HepG2 (cell line): ENCODE results near the gene ABCG2. TPM values are rescaled to one million over a fixed set of nuclear protein-coding genes. Genes with fewer than 3 reads are reported as not detected.

Experiments used
- ATAC-seq: fragments of 200-7000 bp; cut with Tn5 transposase; 3 replicates; pipeline ENCODE4 v1.9.1; 2020; ENCODE audit warnings: mild to moderate bottlenecking, moderate library complexity
- BruUV-seq: library from RNA; stranded (reverse); fragments of 400-500 nt; replicated peaks from 2 replicates; lab custom pipeline; 2021; lab: Mats Ljungman, UMichigan
- CTCF ChIA-PET: fragments of 300-600 bp; formaldehyde crosslinking; extraction: SDS; loops from one replicate; lab custom pipeline; 2021; ENCODE audit warnings: low total read pairs, inconsistent platforms, low intra/inter-chr PET ratio; lab: Yijun Ruan, JAX
- POLR2A ChIA-PET: fragments of 350-600 bp; sonication (Branson Sonifier 250); formaldehyde crosslinking; loops from one replicate; lab custom pipeline; 2020; ENCODE audit warnings: antibody characterized with exemption, inconsistent platforms; lab: Yijun Ruan, JAX
- DNase-seq: peaks from one replicate; pipeline ENCODE4 v3.0.0-alpha.2; 2015; ENCODE audit warnings: low spot score
- FAIRE-seq: peaks from 3 replicates; lab custom pipeline; 2011; peaks lifted over from hg19 to GRCh38; lab: Jason Lieb, UNC
- H2AFZ ChIP-seq: one replicate; pipeline ENCODE4 v1.6.1; 2011; ENCODE audit warnings: low read length, inconsistent platforms
- H3K27ac ChIP-seq: fragments of 300-600 bp; 3 replicates; pipeline ENCODE4 v1.8.0; 2011; ENCODE audit warnings: mixed run types, mild to moderate bottlenecking, mixed read lengths, low read length, inconsistent platforms; ENCODE audit not compliant: insufficient read depth; ENCODE audit errors: extremely low read length
- H3K27me3 ChIP-seq, 2 experiments: fragments of 200-600 bp in 1 of 2; 2 replicates in 1 of 2; 3 replicates in 1 of 2; pipeline versions ENCODE4 v1.6.0 to v1.8.0; 2011; ENCODE audit warnings: low read length in 2 of 2, mild to moderate bottlenecking in 2 of 2, moderate library complexity in 2 of 2, inconsistent platforms in 1 of 2; ENCODE audit not compliant: insufficient read depth in 2 of 2, control insufficient read depth in 1 of 2
- H3K36me3 ChIP-seq, 2 experiments: fragments of 200-600 bp in 1 of 2; replicated peaks in 1 of 2; 2 replicates in 1 of 2; 3 replicates in 1 of 2; pipeline versions ENCODE4 v1.5.1 to v1.8.0; 2011; ENCODE audit warnings: low read length in 2 of 2, inconsistent platforms in 1 of 2; ENCODE audit not compliant: insufficient read depth in 2 of 2, control insufficient read depth in 1 of 2
- H3K4me1 ChIP-seq: 2 replicates; pipeline ENCODE4 v1.5.1; 2012; ENCODE audit warnings: low read length, inconsistent platforms; ENCODE audit not compliant: insufficient read depth
- H3K4me2 ChIP-seq: 2 replicates; pipeline ENCODE4 v1.6.0; 2011; ENCODE audit warnings: low read depth, low read length, inconsistent platforms
- H3K4me3 ChIP-seq, 3 experiments: fragments of 200-600 bp in 1 of 3; sonication (generic), shearing (Covaris generic) in 1 of 3; replicated peaks in 1 of 3; 2 replicates each; pipeline ENCODE4 v1.5.1; 2011 to 2016; ENCODE audit warnings: low read length in 3 of 3, inconsistent platforms in 2 of 3, low read depth in 2 of 3, mild to moderate bottlenecking in 2 of 3, control low read depth in 1 of 3, mixed read lengths in 1 of 3; ENCODE audit not compliant: insufficient read depth in 1 of 3
- H3K79me2 ChIP-seq: one replicate; pipeline ENCODE4 v1.6.1; 2011; ENCODE audit warnings: low read length, inconsistent platforms; ENCODE audit not compliant: insufficient read depth
- H3K9ac ChIP-seq: 2 replicates; pipeline ENCODE4 v1.6.0; 2011; ENCODE audit warnings: mild to moderate bottlenecking, low read depth, low read length, inconsistent platforms; ENCODE audit not compliant: insufficient read depth
- H3K9me3 ChIP-seq: 2 replicates; pipeline ENCODE4 v1.5.1; 2012; ENCODE audit warnings: mild to moderate bottlenecking, low read length
- H4K20me1 ChIP-seq: 2 replicates; pipeline ENCODE4 v1.6.0; 2011; ENCODE audit warnings: inconsistent platforms, mild to moderate bottlenecking, low read length, moderate library complexity; ENCODE audit not compliant: insufficient read depth
- ATF2 ChIP-seq: sonication (generic); formaldehyde crosslinking; IDR thresholded peaks from 2 replicates; pipeline ENCODE4 v1.4.0; 2020; ENCODE audit warnings: missing genetic modification reagents
- ELK4 ChIP-seq: sonication (generic); formaldehyde crosslinking; IDR thresholded peaks from 2 replicates; pipeline ENCODE4 v1.9.0; 2021; ENCODE audit warnings: missing genetic modification reagents, borderline replicate concordance
- EZH2 ChIP-seq: conservative IDR thresholded peaks from 2 replicates; pipeline ENCODE4 v1.6.1; 2012; ENCODE audit warnings: mild to moderate bottlenecking, low read depth, low read length, moderate library complexity
- GLI4 ChIP-seq: sonication (generic); formaldehyde crosslinking; IDR thresholded peaks from 2 replicates; pipeline ENCODE4 v1.5.1; 2020; ENCODE audit warnings: missing genetic modification reagents, mild to moderate bottlenecking, moderate library complexity, borderline replicate concordance
- HNF4A ChIP-seq: sonication (generic); formaldehyde crosslinking; IDR thresholded peaks from 2 replicates; pipeline ENCODE4 v1.4.0; 2020; ENCODE audit warnings: missing genetic modification reagents
- NCOA5 ChIP-seq: sonication (generic); formaldehyde crosslinking; IDR thresholded peaks from 2 replicates; pipeline ENCODE4 v1.4.0; 2020; ENCODE audit warnings: missing genetic modification reagents
- NFE2L1 ChIP-seq: sonication (generic); formaldehyde crosslinking; IDR thresholded peaks from 2 replicates; pipeline ENCODE4 v1.4.0; 2020; ENCODE audit warnings: missing genetic modification reagents, mild to moderate bottlenecking, borderline replicate concordance
- NR0B2 ChIP-seq: sonication (generic); formaldehyde crosslinking; IDR thresholded peaks from 2 replicates; pipeline ENCODE4 v1.4.0; 2020; ENCODE audit warnings: mild to moderate bottlenecking, missing genetic modification reagents
- RAD21 ChIP-seq: fragments of 450-650 bp; formaldehyde crosslinking; IDR thresholded peaks from 2 replicates; pipeline ENCODE4 v1.5.0; 2020; ENCODE audit warnings: mild to moderate bottlenecking
- THAP11 ChIP-seq: IDR thresholded peaks from 2 replicates; pipeline ENCODE4 v1.6.1; 2016; ENCODE audit warnings: missing biosample characterization, missing genetic modification reagents
- ZFP90 ChIP-seq: sonication (generic); formaldehyde crosslinking; IDR thresholded peaks from 2 replicates; pipeline ENCODE4 v1.8.0; 2022; ENCODE audit warnings: missing genetic modification reagents, mild to moderate bottlenecking, inconsistent platforms, borderline replicate concordance
- ZNF512 ChIP-seq: sonication (generic); formaldehyde crosslinking; IDR thresholded peaks from 2 replicates; pipeline ENCODE4 v1.4.0; 2020; ENCODE audit warnings: mild to moderate bottlenecking, missing genetic modification reagents
- WGBS: methylation state at CpG from one replicate; pipeline ENCODE4 v1.1.6; 2017; ENCODE audit warnings: low lambda C conversion rate; 5-methylcytosine and 5-hydroxymethylcytosine counted together
- in situ Hi-C: cut with HindIII; loops from 2 replicates; pipeline ENCODE4 v1.10.0; 2017; ENCODE audit warnings: low pct_unique_long_range_greater_than_20kb; ENCODE audit not compliant: extremely low pct_ligation_motif_present
- intact Hi-C: fragments of 100-400 bp; cut with micrococcal nuclease; formaldehyde crosslinking; loops from one replicate; pipeline ENCODE4 v1.10.0; 2022; ENCODE audit not compliant: unreplicated experiment
- polyA plus RNA-seq, 8 experiments: library from polyadenylated mRNA; depleted of rRNA in 3 of 8; stranded (reverse) in 7 of 8; unstranded in 1 of 8; fragments of >200 nt; fragmentation: Illumina TruSeq in 4 of 8; extraction: Trizol in 4 of 8; gene quantifications; 2 replicates each; pipeline versions ENCODE4 v1.2.1 to v1.2.3, GENCODE V29; 2011 to 2016; ENCODE audit warnings: low read depth in 4 of 8, missing spikeins in 1 of 8, mixed read lengths in 1 of 8; ENCODE audit not compliant: insufficient read depth in 1 of 8
- total RNA-seq, 5 experiments: library from RNA; depleted of rRNA; stranded (reverse); fragments of >200 nt; fragmentation: Illumina TruSeq; extraction: Trizol; gene quantifications; 2 replicates each; pipeline ENCODE4 v1.2.3, GENCODE V29; 2016; ENCODE audit warnings: low read depth in 1 of 5
- TF ChIP-seq, protein P1 (sequence below): IDR thresholded peaks from 2 replicates; pipeline ENCODE4 v1.6.1; 2012; ENCODE audit warnings: low read length, improper control_type of control experiment

ABCG2 gene
- total and polyA plus RNA-seq, 2 of the 13 experiments (the other 11 are each of a cell fraction or from before 2014, with no cell fraction given) = 10.0 to 15.7 TPM

DNA sequence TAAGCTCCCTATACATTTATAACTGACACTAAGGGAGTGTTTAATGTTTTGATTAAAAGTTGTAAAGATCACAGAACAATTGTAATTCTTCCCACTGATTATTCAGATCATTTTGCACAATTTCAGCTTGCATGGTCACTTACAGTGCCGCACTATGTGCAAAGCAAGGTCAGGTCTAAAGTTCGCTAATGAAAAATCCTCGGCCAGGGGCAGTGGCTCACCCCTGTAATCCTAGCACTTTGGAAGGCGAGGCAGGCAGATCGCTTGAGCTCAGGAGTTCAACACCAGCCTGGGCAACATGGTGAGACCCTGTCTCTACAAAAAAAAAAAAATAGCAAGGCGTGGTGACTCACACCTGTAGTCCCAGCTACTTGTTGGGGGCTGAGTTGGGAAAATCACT is 94.0 kb downstream of the ABCG2 start (continued):
- no peak for TF ChIP-seq ZNF512
- TF ChIP-seq HNF4A = peak; percentile 50
- no peak for TF ChIP-seq ATF2

- Histone ChIP-seq H3K4me3 (no peak overlapping the region), H3K27ac (no peak overlapping the region), H4K20me1 (no peaks in the 10 kb centered on the region), H3K9ac (no peak overlapping the region), H2AFZ (no peak overlapping the region), H3K79me2 (no peaks in the 10 kb centered on the region), H3K4me2 (no peak overlapping the region), H3K4me1 (peaks cover 26% of the 10 kb centered on the region), H3K27me3 (no peaks in the 10 kb centered on the region), H3K36me3 (peaks cover 4 to 13% of the 10 kb centered on the region in 2 experiments; a peak in 4 of 5 replicates), H3K9me3 (no peaks in the 10 kb centered on the region)
- no TSS peak for BruUV-seq
- intact Hi-C loops (loop anchor here (5.0 kb wide), 1 partner anchor 44 kb away; no protein-coding TSS in a partner anchor), in situ Hi-C loops (no loop called here)
- WGBS = 95% methylated on average over 5 of the region's 5 CpGs
- FAIRE-seq (no peak), ATAC-seq (no peak), DNase-seq (no peak)
- POLR2A ChIA-PET = no interaction called here
- CTCF ChIA-PET = interaction anchor here (1.2 kb wide), 1 partner anchor 143 kb away, joined by 3 read pairs; no protein-coding TSS in a partner anchor
- TF ChIP-seq NR0B2 (no peak), THAP11 (CRISPR knock-in tag) (no peak), NCOA5 (CRISPR knock-in tag) (no peak), EZH2 (no peak), NFE2L1 (CRISPR knock-in tag) (no peak), HNF4A (no peak), GLI4 (CRISPR knock-in tag) (no peak), ZFP90 (CRISPR knock-in tag) (no peak), ELK4 (CRISPR knock-in tag) (no peak), RAD21 (CRISPR knock-in tag) (no peak)
- TF ChIP-seq, protein P1, sequence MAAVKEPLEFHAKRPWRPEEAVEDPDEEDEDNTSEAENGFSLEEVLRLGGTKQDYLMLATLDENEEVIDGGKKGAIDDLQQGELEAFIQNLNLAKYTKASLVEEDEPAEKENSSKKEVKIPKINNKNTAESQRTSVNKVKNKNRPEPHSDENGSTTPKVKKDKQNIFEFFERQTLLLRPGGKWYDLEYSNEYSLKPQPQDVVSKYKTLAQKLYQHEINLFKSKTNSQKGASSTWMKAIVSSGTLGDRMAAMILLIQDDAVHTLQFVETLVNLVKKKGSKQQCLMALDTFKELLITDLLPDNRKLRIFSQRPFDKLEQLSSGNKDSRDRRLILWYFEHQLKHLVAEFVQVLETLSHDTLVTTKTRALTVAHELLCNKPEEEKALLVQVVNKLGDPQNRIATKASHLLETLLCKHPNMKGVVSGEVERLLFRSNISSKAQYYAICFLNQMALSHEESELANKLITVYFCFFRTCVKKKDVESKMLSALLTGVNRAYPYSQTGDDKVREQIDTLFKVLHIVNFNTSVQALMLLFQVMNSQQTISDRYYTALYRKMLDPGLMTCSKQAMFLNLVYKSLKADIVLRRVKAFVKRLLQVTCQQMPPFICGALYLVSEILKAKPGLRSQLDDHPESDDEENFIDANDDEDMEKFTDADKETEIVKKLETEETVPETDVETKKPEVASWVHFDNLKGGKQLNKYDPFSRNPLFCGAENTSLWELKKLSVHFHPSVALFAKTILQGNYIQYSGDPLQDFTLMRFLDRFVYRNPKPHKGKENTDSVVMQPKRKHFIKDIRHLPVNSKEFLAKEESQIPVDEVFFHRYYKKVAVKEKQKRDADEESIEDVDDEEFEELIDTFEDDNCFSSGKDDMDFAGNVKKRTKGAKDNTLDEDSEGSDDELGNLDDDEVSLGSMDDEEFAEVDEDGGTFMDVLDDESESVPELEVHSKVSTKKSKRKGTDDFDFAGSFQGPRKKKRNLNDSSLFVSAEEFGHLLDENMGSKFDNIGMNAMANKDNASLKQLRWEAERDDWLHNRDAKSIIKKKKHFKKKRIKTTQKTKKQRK = no peak
These were observed 94.7 kb downstream of the ABCG2 start for GRCh38 chr4:88063634-88064296.
